HCT116 (cell line): ENCODE measurements around the gene BMP8B. TPM values are rescaled to one million over a fixed set of nuclear protein-coding genes. Genes with fewer than 3 reads are reported as not detected.

Experiments used
- ATAC-seq: fragments of 200-7000 bp; cut with Tn5 transposase; 2 replicates; pipeline ENCODE4 v1.9.1; 2020; ENCODE audit warnings: mild to moderate bottlenecking, moderate library complexity
- BruUV-seq: library from RNA; stranded (reverse); fragments of 400-500 nt; replicated peaks from 2 replicates; lab custom pipeline; 2021; lab: Mats Ljungman, UMichigan
- CTCF ChIA-PET: fragments of 300-600 bp; sonication (Branson Sonifier 250); formaldehyde crosslinking; loops from one replicate; lab custom pipeline; 2021; ENCODE audit warnings: antibody characterized with exemption; lab: Charles Lee
- POLR2A ChIA-PET: fragments of 300-600, 350-600 bp; sonication (Branson Sonifier 250); formaldehyde crosslinking; loops from one replicate; lab custom pipeline; 2021; ENCODE audit warnings: antibody characterized with exemption; lab: Charles Lee
- RAD21 ChIA-PET, 2 experiments: fragments of 300-600 bp; sonication (Branson Sonifier 250); formaldehyde crosslinking; loops; one replicate each; lab custom pipeline; 2023; ENCODE audit warnings: low total read pairs in 2 of 2; ENCODE audit not compliant: uncharacterized antibody in 2 of 2, unreplicated experiment in 2 of 2, low non-redundant PET in 1 of 2; lab: Charles Lee
- DNase-seq: peaks from one replicate; pipeline ENCODE4 v3.0.0-alpha.2; 2010; ENCODE audit warnings: low read depth, low spot score
- H2AFZ ChIP-seq: fragments of 200-600 bp; shearing (Covaris generic), sonication (generic); 2 replicates; pipeline ENCODE4 v1.6.1; 2017; ENCODE audit warnings: low read depth, mixed run types, mixed read lengths, antibody characterized with exemption, low read length; ENCODE audit not compliant: poor library complexity, severe bottlenecking
- H3K27ac ChIP-seq: 2 replicates; pipeline ENCODE4 v1.5.1; 2012; ENCODE audit warnings: low read depth, low read length
- H3K27me3 ChIP-seq: fragments of 200-600 bp; sonication (generic); 2 replicates; pipeline ENCODE4 v1.6.1; 2016; ENCODE audit warnings: mixed run types, low read length, mixed read lengths; ENCODE audit not compliant: insufficient read depth
- H3K36me3 ChIP-seq, 2 experiments: fragments of 200-500 bp in 1 of 2; fragments of 200-600 bp in 1 of 2; sonication (Bioruptor generic) in 1 of 2; sonication (generic) in 1 of 2; 2 replicates each; pipeline versions ENCODE4 v1.5.1 to v1.6.1; 2014 to 2016; ENCODE audit warnings: low read length in 2 of 2, inconsistent platforms in 1 of 2, mixed read lengths in 1 of 2, mixed run types in 1 of 2; ENCODE audit not compliant: insufficient read depth in 2 of 2, control insufficient read depth in 1 of 2
- H3K4me1 ChIP-seq, 2 experiments: fragments of 200-600 bp in 1 of 2; sonication (generic) in 1 of 2; 2 replicates each; pipeline versions ENCODE4 v1.5.1 to v1.6.1; 2012 to 2017; ENCODE audit warnings: low read length in 2 of 2, inconsistent platforms in 1 of 2, mild to moderate bottlenecking in 1 of 2, mixed read lengths in 1 of 2, mixed run types in 1 of 2, moderate library complexity in 1 of 2; ENCODE audit not compliant: insufficient read depth in 2 of 2, control insufficient read depth in 1 of 2
- H3K4me2 ChIP-seq: fragments of 200-600 bp; sonication (generic); 2 replicates; pipeline ENCODE4 v1.6.1; 2017; ENCODE audit warnings: mixed run types, low read length, mixed read lengths
- H3K4me3 ChIP-seq, 2 experiments: fragments of 200-600 bp in 1 of 2; sonication (generic) in 1 of 2; replicated peaks in 1 of 2; 2 replicates each; pipeline ENCODE4 v1.5.1; 2011 to 2016; ENCODE audit warnings: low read length in 2 of 2, control low read depth in 1 of 2, low read depth in 1 of 2, mild to moderate bottlenecking in 1 of 2, mixed read lengths in 1 of 2, mixed run types in 1 of 2
- H3K79me2 ChIP-seq: fragments of 200-600 bp; sonication (generic); 2 replicates; pipeline ENCODE4 v1.6.1; 2017; ENCODE audit warnings: mild to moderate bottlenecking, mixed run types, low read length, moderate library complexity, mixed read lengths; ENCODE audit not compliant: insufficient read depth
- H3K9ac ChIP-seq: fragments of 200-600 bp; sonication (generic); 2 replicates; pipeline ENCODE4 v1.6.1; 2016; ENCODE audit warnings: low read length, mixed read lengths
- H3K9me2 ChIP-seq: fragments of 200-600 bp; sonication (generic), shearing (Covaris generic); 2 replicates; pipeline ENCODE4 v1.6.1; 2017; ENCODE audit warnings: mixed run types, mild to moderate bottlenecking, moderate library complexity; ENCODE audit not compliant: insufficient read depth
- H3K9me3 ChIP-seq, 2 experiments: fragments of 200-500 bp in 1 of 2; fragments of 200-600 bp in 1 of 2; sonication (Bioruptor generic) in 1 of 2; sonication (generic) in 1 of 2; 2 replicates each; pipeline ENCODE4 v1.6.1; 2014 to 2017; ENCODE audit warnings: low read length in 2 of 2, mixed read lengths in 2 of 2, inconsistent platforms in 1 of 2, low read depth in 1 of 2, mild to moderate bottlenecking in 1 of 2, mixed run types in 1 of 2, moderate library complexity in 1 of 2; ENCODE audit not compliant: control insufficient read depth in 1 of 2, insufficient read depth in 1 of 2
- H4K20me1 ChIP-seq: fragments of 200-600 bp; sonication (generic), shearing (Covaris generic); 2 replicates; pipeline ENCODE4 v1.6.1; 2017; ENCODE audit warnings: mixed run types, mild to moderate bottlenecking, moderate library complexity; ENCODE audit not compliant: insufficient read depth
- CEBPB ChIP-seq: IDR thresholded peaks from 2 replicates; pipeline ENCODE4 v1.6.1; 2012; ENCODE audit warnings: low read depth
- CTCF ChIP-seq, 3 experiments: fragments of 200-600 bp in 1 of 3; sonication (generic) in 1 of 3; IDR thresholded peaks in 2 of 3; conservative IDR thresholded peaks in 1 of 3; 2 replicates each; pipeline ENCODE4 v1.5.1; 2012 to 2017; ENCODE audit warnings: low read depth in 2 of 3, low read length in 2 of 3, antibody characterized with exemption in 1 of 3, borderline replicate concordance in 1 of 3, control low read depth in 1 of 3, mild to moderate bottlenecking in 1 of 3, mixed read lengths in 1 of 3, mixed run types in 1 of 3, moderate library complexity in 1 of 3; ENCODE audit not compliant: insufficient read depth in 1 of 3
- EGR1 ChIP-seq: IDR thresholded peaks from 2 replicates; pipeline ENCODE4 v1.6.1; 2012; ENCODE audit warnings: low read depth
- ELF1 ChIP-seq: IDR thresholded peaks from 2 replicates; pipeline ENCODE4 v1.6.1; 2012; ENCODE audit warnings: low read depth, borderline replicate concordance
- EZH2phosphoT487 ChIP-seq: fragments of 200-600 bp; IDR thresholded peaks from 2 replicates; pipeline ENCODE4 v1.6.1; 2018; ENCODE audit warnings: antibody characterized with exemption, borderline replicate concordance
- JUND ChIP-seq: IDR thresholded peaks from 2 replicates; pipeline ENCODE4 v1.6.1; 2012
- MAX ChIP-seq: IDR thresholded peaks from 2 replicates; pipeline ENCODE4 v1.6.1; 2012
- POLR2AphosphoS5 ChIP-seq: IDR thresholded peaks from 2 replicates; pipeline ENCODE4 v1.6.1; 2011; ENCODE audit warnings: mild to moderate bottlenecking, low read depth, low read length, moderate library complexity
- RAD21 ChIP-seq: IDR thresholded peaks from 2 replicates; pipeline ENCODE4 v1.6.1; 2012; ENCODE audit warnings: low read depth, mild to moderate bottlenecking
- YY1 ChIP-seq: IDR thresholded peaks from 2 replicates; pipeline ENCODE4 v1.6.1; 2011; ENCODE audit warnings: low read length, low read depth, moderate library complexity, mild to moderate bottlenecking; ENCODE audit not compliant: insufficient replicate concordance; ENCODE audit errors: extremely low read depth
- ZNF274 ChIP-seq: fragments of 200-500 bp; sonication (Bioruptor generic); IDR thresholded peaks from 2 replicates; pipeline ENCODE4 v1.6.1; 2014; ENCODE audit warnings: mild to moderate bottlenecking, low read depth, low read length, inconsistent platforms
- intact Hi-C: fragments of 100-400 bp; cut with micrococcal nuclease; formaldehyde crosslinking; loops from 2 replicates; pipeline ENCODE4 v1.10.0; 2022
- total RNA-seq: library from RNA; stranded (reverse); gene quantifications from one replicate; pipeline ENCODE4 v1.2.1, GENCODE V29; 2021; ENCODE audit not compliant: unreplicated experiment
- TF ChIP-seq, protein P1 (sequence below): IDR thresholded peaks from 2 replicates; pipeline ENCODE4 v1.6.1; 2012; ENCODE audit warnings: low read depth

Gene BMP8B
- total RNA-seq, 1 experiment from 2014 or later: 9.5 TPM

- no peaks in the 10 kb centered on the region for H3K27me3 ChIP-seq
- CTCF ChIA-PET: interaction anchor here (0.9 to 2.7 kb wide), 6 partner anchors 85 to 522 kb away, joined by 3 to 21 read pairs (median 4); partner anchors contain the start of gene MYCL
- intact Hi-C loops: loop anchor here (1.0 to 10.0 kb wide), 4 partner anchors 86 to 518 kb away; no protein-coding TSS in a partner anchor
- ATAC-seq (peak; percentile 89), DNase-seq (peak; percentile 61)
- H3K4me3 ChIP-seq: no peak overlapping the region
- no peak overlapping the region for H3K9ac ChIP-seq
- BruUV-seq: no TSS peak
- peak overlapping the region; percentile 41 for H3K4me2 ChIP-seq
- H4K20me1 ChIP-seq: no peaks in the 10 kb centered on the region
- POLR2A ChIA-PET: no interaction called here
- TF ChIP-seq RAD21: peak; percentile 89
- peak; percentile 76 to 86 (median 85) for TF ChIP-seq CTCF (IDR thresholded peaks at IDR 0.05 in 2 of 3, conservative IDR thresholded peaks at IDR 0.05 in 1 of 3; ENCODE audit: borderline replicate concordance in 1 of 3, insufficient read depth in 1 of 3, low read depth in 2 of 3, low read length in 2 of 3)
- no peak for TF ChIP-seq POLR2AphosphoS5
- peaks cover 0 to 15% of the 10 kb centered on the region in 2 experiments; a peak in 3 of 4 replicates for H3K4me1 ChIP-seq
- no peaks in the 10 kb centered on the region for H3K36me3 ChIP-seq
- H3K9me2 ChIP-seq: no peaks in the 10 kb centered on the region
- RAD21 ChIA-PET: interaction anchor here in 1 of 2 experiments (1.2 kb wide), 1 partner anchor 216 kb away, joined by 3 read pairs; no protein-coding TSS in a partner anchor
- H3K27ac ChIP-seq: no peak overlapping the region
- no peak overlapping the region for H2AFZ ChIP-seq
- H3K79me2 ChIP-seq: no peaks in the 10 kb centered on the region
- no peaks in the 10 kb centered on the region for H3K9me3 ChIP-seq
Measured at GRCh38 chr1:39816415-39817090, 27.9 kb upstream of the BMP8B start.

DNA sequence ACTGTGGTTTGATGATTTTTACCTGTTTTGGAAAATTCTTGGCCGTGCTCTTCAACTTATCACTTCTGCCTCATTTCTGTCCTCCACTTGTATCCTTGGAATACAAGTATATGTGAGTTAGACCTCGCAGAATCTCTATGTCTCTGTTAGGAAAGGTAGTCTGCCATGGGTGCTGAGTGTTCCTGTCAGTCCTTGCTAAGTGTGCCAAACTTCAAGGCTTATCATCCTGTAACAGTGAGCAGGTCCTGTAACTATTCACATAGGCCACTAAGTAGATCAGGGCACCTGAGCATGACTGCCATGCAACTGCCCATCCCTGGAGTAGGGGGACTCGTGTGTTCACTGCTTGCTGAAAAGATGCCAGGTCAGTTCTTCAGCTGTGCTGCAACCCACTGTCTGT lies 24.2 kb upstream of the BMP8B start:
- POLR2A ChIA-PET: no interaction called here
- no peak overlapping the region for H2AFZ ChIP-seq
- no peaks in the 10 kb centered on the region for H3K36me3 ChIP-seq
- H3K27ac ChIP-seq: no peak overlapping the region
- no peaks in the 10 kb centered on the region for H3K9me3 ChIP-seq
- H3K27me3 ChIP-seq: no peaks in the 10 kb centered on the region
- no peaks in the 10 kb centered on the region for H3K9me2 ChIP-seq
- DNase-seq (no peak), ATAC-seq (no peak)
- peaks cover 0 to 15% of the 10 kb centered on the region in 2 experiments; a peak in 2 of 4 replicates for H3K4me1 ChIP-seq
- CTCF ChIA-PET: no interaction called here
- H3K4me2 ChIP-seq: no peak overlapping the region
- H4K20me1 ChIP-seq: no peaks in the 10 kb centered on the region
- intact Hi-C loops: loop anchor here (10.0 kb wide), 1 partner anchor 522 kb away; no protein-coding TSS in a partner anchor
- RAD21 ChIA-PET: no interaction called here
- H3K9ac ChIP-seq: no peak overlapping the region
- H3K4me3 ChIP-seq: no peak overlapping the region
- no peaks in the 10 kb centered on the region for H3K79me2 ChIP-seq
- no TSS peak for BruUV-seq
- TF ChIP-seq RAD21 (no peak), CEBPB (no peak), ELF1 (no peak), ZNF274 (no peak), EZH2phosphoT487 (no peak), JUND (no peak), MAX (no peak), EGR1 (no peak), YY1 (no peak)
- TF ChIP-seq, protein P1, sequence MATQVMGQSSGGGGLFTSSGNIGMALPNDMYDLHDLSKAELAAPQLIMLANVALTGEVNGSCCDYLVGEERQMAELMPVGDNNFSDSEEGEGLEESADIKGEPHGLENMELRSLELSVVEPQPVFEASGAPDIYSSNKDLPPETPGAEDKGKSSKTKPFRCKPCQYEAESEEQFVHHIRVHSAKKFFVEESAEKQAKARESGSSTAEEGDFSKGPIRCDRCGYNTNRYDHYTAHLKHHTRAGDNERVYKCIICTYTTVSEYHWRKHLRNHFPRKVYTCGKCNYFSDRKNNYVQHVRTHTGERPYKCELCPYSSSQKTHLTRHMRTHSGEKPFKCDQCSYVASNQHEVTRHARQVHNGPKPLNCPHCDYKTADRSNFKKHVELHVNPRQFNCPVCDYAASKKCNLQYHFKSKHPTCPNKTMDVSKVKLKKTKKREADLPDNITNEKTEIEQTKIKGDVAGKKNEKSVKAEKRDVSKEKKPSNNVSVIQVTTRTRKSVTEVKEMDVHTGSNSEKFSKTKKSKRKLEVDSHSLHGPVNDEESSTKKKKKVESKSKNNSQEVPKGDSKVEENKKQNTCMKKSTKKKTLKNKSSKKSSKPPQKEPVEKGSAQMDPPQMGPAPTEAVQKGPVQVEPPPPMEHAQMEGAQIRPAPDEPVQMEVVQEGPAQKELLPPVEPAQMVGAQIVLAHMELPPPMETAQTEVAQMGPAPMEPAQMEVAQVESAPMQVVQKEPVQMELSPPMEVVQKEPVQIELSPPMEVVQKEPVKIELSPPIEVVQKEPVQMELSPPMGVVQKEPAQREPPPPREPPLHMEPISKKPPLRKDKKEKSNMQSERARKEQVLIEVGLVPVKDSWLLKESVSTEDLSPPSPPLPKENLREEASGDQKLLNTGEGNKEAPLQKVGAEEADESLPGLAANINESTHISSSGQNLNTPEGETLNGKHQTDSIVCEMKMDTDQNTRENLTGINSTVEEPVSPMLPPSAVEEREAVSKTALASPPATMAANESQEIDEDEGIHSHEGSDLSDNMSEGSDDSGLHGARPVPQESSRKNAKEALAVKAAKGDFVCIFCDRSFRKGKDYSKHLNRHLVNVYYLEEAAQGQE: no peak
